GM03348 (cell line): ENCODE data around the gene ANTXR1.
"Not testable (repeated sequence)": the region's sequence is repeated elsewhere in the genome, so short reads cannot be mapped to it uniquely, and the experiment has no call there.

Experiments
- DNase-seq: peaks from one replicate; pipeline ENCODE4 v3.0.0; 2012; ENCODE audit warnings: low spot score

Gene ANTXR1

GRCh38 chr2:69237070-69237670 lies 224.2 kb downstream of the ANTXR1 start:
- no peak for DNase-seq

GRCh38 chr2:69238449-69239031 lies 225.6 kb downstream of the ANTXR1 start:
- peak; percentile 75 for DNase-seq

- no peak for DNase-seq
Observed at GRCh38 chr2:69241093-69241492, 228.1 kb downstream of the ANTXR1 start.

DNA sequence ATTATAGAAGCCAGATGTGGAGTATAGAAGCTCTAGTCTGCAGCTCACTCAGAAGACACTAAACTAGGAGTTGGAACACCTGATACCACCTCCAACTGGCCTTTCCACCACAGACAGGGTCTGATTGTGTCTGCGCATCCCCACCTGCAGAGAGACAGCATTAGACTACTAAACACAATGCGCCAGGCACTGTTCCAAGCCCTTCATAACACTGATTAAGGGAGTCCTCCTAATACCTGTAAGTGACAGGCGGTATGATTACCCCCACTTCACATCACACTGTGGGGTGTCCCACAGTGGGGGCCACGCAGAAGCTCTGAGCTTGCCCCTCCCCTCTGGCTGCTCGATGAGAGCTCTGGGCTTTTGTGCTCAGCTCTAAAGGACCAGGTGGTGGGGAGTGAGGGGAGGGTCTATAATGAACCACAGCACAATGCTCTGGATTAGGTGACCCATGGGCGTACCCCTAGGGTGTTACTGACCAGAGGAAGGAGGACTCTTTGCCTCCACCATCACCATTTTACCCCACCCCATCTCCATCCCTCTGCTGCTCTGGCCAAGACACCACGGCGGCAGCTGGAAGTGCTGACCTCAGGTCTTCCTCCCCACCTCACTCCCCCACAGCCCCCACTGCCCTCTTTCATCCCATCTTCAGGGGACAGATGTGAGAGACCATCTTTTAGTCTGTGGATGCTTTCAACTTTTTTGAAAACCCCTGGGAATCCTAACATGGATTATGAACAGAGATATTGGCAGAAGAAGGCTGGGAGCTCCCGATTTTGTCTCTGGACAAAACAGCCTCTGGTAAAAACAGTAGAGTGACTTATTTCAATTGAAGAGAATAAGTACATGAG lies 228.9 kb downstream of the ANTXR1 start:
- no peak for DNase-seq

DNA sequence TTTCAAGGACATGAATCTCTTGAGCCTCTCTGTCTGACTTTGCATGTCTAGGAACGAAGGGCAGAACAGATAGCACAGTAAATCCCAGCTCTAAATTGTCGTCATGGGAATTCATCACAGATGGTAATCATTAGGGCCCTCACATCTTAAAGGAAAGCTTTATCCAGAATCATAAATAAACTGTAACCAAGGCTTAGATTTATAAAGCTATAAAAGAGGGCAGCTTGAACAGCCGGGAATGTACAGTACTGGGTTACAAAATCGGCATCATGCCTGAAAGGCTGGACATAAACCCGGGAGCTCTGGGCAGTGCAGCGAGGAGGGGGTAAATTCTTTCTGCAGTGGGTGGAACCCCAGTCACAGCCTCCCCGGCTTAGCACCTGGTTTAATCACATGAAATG lies 229.7 kb downstream of the ANTXR1 start:
- DNase-seq: peak; percentile 79

DNA sequence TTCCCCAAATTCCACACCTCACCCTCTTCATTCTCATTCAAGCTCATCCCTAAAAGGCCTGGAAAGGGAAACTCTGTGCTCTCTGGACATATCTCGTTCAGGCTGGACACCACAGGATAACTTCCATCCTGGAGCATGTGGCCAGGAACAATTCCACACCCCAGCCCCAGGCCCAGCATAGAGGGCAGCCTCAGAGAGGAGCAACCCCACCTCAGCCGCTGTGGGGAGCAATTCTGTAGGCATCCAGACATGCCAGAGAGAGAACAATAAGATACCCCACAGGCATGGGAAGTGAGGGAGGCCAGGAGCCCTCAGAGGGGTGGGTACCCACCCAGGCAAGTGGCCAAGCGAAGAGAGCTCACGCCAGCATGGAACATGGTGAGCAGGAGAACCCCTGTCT lies 230.7 kb downstream of the ANTXR1 start:
- DNase-seq: no peak

DNA sequence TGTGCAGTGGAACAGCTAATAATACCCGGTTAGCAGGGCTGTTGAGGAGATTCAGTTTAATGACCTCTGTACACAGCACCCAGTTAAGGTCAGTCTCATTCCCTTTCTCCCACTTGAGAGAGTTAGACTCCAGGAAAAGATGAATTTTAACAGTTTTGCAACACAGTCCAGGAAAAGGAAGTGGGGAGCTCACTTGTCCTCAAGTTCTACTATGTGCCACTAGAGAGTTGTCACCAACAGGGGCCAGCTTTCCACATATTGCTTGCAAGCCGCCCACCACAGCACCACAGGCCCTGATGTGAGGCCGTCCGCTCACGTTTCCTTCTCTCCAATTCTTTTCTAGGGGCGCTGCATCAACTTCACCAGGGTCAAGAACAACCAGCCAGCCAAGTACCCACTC lies 231.9 kb downstream of the ANTXR1 start:
- DNase-seq: no peak

DNA sequence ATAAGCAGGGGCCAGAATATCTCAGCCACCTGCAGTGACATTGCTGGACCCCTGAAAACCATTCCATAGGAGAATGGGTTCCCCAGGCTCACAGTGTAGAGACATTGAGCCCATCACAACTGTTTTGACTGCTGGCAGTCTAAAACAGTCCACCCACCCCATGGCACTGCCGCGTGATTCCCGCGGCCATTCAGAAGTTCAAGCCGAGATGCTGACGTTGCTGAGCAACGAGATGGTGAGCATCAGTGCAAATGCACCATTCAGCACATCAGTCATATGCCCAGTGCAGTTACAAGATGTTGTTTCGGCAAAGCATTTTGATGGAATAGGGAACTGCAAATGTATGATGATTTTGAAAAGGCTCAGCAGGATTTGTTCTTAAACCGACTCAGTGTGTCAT lies 234.6 kb downstream of the ANTXR1 start:
- no peak for DNase-seq

DNA sequence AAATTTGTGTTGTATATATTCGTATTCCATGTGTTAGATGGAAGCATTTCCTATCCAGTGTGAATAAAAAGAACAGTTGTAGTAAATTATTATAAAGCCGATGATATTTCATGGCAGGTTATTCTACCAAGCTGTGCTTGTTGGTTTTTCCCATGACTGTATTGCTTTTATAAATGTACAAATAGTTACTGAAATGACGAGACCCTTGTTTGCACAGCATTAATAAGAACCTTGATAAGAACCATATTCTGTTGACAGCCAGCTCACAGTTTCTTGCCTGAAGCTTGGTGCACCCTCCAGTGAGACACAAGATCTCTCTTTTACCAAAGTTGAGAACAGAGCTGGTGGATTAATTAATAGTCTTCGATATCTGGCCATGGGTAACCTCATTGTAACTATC lies 235.3 kb downstream of the ANTXR1 start:
- DNase-seq: no peak

DNA sequence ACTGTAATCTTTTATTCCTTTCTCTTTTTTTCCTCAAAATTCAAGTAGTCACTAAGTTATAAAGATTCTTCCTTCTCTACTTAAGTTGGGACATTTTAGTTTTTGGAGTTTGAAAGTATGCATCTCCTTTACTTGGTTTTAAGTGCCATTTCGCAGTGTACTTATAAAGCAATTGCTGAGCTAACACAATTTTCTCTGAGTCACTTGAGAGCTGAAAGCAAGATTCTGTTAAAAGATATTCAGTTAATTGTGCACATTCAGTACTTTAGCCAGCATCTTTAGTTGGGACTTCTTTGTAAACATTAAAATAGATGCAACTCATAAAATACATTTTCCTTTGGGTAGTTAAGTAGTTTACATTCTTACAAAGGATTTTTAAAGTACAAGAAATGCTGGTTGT lies 238.0 kb downstream of the ANTXR1 start:
- DNase-seq: no peak

DNA sequence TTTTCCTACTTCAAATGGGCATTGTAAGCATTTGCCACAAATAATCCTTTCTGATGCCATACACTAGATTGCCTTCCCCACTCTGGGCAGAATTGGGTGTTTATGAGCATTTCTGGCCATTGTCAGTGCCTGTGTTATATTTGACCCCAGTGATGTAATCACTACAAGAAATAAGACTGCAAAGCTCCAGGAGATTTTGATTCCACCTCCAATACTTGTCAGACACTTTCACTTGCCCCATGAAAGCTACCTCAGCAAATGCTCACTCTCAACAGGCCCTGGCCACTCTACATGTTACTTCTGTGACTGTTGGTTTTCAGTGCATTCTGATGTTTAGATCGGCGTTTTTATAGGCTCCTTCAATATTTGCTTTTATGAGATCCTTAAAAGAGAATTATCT lies 239.0 kb downstream of the ANTXR1 start:
- no peak for DNase-seq

- no peak for DNase-seq
Observed at GRCh38 chr2:69253112-69253511, 240.1 kb downstream of the ANTXR1 start.

DNA sequence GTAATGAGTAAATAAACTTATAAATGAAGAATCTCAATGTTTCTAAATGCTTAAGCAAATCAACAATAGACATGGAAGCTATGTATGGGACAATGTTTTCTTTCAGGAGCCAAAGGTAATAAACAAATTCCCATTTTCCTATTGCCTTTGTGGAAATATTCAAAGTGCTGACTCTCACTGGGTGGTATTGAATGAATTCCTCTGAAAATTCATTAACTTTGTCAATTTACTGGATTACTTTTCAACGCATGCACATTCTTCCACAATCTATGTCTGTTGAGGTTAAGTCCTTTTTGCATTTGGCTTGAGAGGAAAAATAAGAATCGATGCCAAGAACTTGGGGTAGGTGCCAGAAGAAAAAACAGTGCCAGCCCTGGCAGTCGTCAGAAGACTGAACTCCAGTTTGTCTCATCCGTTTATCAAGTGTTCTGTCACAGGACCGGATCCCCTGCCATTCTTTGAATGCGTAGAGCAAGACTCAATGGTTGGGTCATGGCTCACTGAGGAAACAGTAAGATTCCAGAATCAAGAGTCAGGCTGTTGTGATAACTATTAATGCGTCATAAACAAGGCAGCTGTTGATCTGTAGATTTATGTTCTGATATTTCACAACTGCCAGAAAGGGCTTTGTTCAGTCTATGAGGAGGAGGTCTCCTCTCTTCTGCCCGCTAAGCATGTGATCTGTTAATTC lies 240.8 kb downstream of the ANTXR1 start:
- DNase-seq: peak; percentile 86

DNA sequence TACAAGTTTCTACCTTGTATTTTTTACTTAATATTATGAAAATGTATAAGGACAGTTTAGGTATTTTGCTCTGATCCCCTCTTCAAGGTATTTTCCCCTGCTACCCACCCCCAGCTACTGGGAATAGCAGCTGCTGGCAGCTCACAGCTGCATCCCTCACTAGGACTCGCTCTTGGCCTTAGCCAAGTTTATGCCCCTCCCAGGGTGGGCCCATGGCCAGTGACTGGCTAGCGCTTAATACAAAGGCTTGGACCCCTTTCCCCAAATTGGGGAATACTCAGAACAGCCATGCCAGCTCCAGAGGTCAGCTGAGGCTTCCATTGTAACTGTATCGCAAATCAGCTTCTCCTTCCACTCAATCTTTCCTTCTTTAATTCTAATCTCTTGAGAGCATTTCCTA lies 242.8 kb downstream of the ANTXR1 start:
- DNase-seq: no peak

DNA sequence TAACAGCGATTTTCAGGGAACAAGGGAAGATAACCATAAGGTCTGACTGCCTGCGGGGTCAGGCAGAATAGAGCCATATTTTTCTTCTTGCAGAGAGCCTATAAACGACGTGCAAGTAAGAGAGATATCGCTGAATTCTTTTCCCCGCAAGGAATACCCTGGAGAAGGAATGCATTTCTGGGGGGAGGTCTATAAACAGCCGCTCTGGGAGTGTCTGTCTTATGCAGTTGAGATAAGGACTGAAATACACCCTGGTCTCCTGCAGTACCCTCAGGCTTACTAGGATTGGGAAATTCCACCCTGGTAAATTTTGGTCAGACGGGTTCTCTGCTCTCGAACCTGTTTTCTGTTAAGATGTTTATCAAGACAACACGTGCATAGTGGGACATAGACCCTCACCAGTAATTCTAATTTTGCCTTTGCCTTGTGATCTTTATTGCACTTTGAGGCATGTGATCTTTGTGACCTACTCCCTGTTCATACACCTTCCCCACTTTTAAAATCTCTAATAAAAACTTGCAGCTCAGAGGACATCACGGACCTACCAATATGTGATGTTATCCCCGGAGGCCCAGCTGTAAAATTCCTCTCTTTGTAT lies 247.1 kb downstream of the ANTXR1 start:
- not testable (repeated sequence) for DNase-seq

GRCh38 chr2:69260666-69261065 lies 247.7 kb downstream of the ANTXR1 start:
- no peak for DNase-seq

GRCh38 chr2:69269330-69269729 lies 256.4 kb downstream of the ANTXR1 start:
- no peak for DNase-seq

GRCh38 chr2:69271831-69272257 lies 258.9 kb downstream of the ANTXR1 start:
- peak; percentile 70 for DNase-seq

DNA sequence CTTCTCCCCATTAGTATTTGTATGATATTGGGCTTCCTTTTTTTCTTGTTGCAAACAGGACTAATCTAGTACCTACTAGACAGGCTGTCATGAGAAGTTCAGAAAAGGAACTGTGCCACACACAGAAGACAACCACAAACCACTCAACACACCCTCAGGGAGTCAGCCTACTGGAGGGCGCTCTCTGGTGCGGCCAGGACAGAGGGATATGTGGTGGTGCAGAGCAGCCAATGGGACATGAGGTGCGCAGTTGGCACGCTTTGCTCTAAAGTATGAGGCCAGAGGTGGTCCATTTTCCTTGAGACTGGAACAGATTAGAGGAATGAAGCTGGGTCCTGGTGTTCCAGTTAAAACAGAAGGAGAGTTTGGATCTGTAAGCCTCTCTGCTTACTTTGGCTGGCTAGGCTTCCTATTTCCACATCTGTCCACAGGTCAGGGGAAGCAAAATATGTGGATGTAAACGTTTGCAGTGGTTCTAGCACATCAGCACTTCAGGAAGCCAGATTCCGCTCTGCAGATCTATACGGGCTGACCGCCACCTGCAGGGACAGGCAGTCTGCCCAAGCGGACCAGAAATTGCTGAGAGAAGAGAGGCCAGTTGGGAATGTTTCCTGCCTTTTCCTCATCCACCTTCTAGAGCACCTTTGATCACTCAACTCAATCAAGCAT lies 260.0 kb downstream of the ANTXR1 start:
- DNase-seq: no peak

GRCh38 chr2:69275490-69275889 lies 262.5 kb downstream of the ANTXR1 start:
- no peak for DNase-seq

- DNase-seq: no peak
Observed at GRCh38 chr2:69278366-69278765, 265.4 kb downstream of the ANTXR1 start.

DNA sequence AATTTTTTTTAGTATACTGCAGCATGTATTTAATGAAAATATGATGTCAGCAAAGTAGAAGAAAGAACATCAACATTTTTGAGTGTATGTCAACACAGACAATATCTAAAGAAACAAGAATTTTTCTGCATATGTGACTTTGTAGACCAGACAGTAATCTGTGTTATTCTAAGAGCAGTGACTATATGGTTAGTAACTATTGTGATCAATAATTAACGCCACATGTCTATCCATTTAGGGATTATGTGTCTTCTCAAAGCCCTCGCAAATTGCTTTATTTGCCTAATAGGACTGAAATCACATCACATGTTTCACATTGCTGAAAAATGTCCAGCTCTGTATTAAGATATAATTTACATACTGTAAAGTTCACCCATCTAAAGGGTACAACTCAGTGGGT lies 266.2 kb downstream of the ANTXR1 start:
- no peak for DNase-seq
